Measurements from ENCODE around the gene LCK. TPM values are rescaled to one million over a fixed set of nuclear protein-coding genes. Genes with fewer than 3 reads are reported as not detected.

Gene LCK
- total and polyA plus RNA-seq, 9 of the 15 experiments (the other 6 are each of a cell fraction or from before 2014, with no cell fraction given): 0.04 to 0.47 (median 0.13) TPM; not detected in 6

DNA sequence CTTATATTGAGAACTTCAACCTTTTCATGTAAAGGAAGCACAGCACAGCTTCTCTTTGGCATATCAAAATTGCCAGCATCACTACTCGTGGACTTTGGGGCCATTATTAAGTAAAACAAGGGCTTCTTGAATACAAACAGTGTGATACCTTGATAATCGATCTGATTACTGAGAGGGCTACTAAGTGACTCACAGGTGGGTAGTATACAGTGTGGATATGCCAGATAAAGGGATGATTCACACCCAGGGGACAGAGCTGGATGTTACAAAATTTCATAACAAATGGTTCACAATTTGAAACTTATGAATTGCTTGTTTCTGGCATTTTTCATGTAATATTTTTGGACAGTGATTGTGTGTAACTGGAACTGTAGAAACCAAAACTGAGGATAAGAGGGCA is 56.3 kb downstream of the LCK start (continued):
- TF ChIP-seq, protein P1, sequence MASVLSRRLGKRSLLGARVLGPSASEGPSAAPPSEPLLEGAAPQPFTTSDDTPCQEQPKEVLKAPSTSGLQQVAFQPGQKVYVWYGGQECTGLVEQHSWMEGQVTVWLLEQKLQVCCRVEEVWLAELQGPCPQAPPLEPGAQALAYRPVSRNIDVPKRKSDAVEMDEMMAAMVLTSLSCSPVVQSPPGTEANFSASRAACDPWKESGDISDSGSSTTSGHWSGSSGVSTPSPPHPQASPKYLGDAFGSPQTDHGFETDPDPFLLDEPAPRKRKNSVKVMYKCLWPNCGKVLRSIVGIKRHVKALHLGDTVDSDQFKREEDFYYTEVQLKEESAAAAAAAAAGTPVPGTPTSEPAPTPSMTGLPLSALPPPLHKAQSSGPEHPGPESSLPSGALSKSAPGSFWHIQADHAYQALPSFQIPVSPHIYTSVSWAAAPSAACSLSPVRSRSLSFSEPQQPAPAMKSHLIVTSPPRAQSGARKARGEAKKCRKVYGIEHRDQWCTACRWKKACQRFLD (CRISPR knock-in tag; IDR thresholded peaks at IDR 0.05): no peak
- TF ChIP-seq TCF7L2 (IDR thresholded peaks at IDR 0.05; ENCODE audit: low read depth, low read length) (no peak), ZNF282 (CRISPR knock-in tag; IDR thresholded peaks at IDR 0.05) (no peak), GATAD2A (IDR thresholded peaks at IDR 0.05) (no peak), SMC3 (conservative IDR thresholded peaks at IDR 0.05; ENCODE audit: insufficient read depth, low read depth, low read length) (no peak), SRSF7 (optimal IDR thresholded peaks at IDR 0.05; ENCODE audit: low read depth, low read length) (no peak), KDM2B (CRISPR knock-in tag; IDR thresholded peaks at IDR 0.05) (no peak), ATF7 (IDR thresholded peaks at IDR 0.05) (no peak), TAF7 (tag; IDR thresholded peaks at IDR 0.05) (no peak), CC2D1A (IDR thresholded peaks at IDR 0.05) (no peak), CBFA2T2 (conservative IDR thresholded peaks at IDR 0.05) (peak; percentile 62), ZNF830 (CRISPR knock-in tag; IDR thresholded peaks at IDR 0.05) (no peak), SAP30 (IDR thresholded peaks at IDR 0.05; ENCODE audit: borderline replicate concordance, insufficient read depth, low read depth, low read length, poor library complexity, severe bottlenecking) (no peak), ZNF133 (CRISPR knock-in tag; IDR thresholded peaks at IDR 0.05) (no peak), SMARCC2 (IDR thresholded peaks at IDR 0.05; ENCODE audit: low read depth) (peak; percentile 94), NEUROD1 (IDR thresholded peaks at IDR 0.05; ENCODE audit: borderline replicate concordance, low read depth, low read length, partially characterized antibody) (peak; percentile 77), SAFB (IDR thresholded peaks at IDR 0.05; ENCODE audit: borderline replicate concordance, low read depth, low read length) (no peak), KLF16 (IDR thresholded peaks at IDR 0.05) (no peak), ETV6 (IDR thresholded peaks at IDR 0.05; ENCODE audit: borderline replicate concordance in 1 of 2, low read depth in 2 of 2, low read length in 1 of 2) (no peak), ETV6 (CRISPR knock-in tag; IDR thresholded peaks at IDR 0.05; ENCODE audit: borderline replicate concordance) (no peak), ZKSCAN8 (CRISPR knock-in tag; IDR thresholded peaks at IDR 0.05) (no peak), SRF (CRISPR knock-in tag; IDR thresholded peaks at IDR 0.05) (no peak), ZNF232 (CRISPR knock-in tag; IDR thresholded peaks at IDR 0.05) (no peak), RB1 (IDR thresholded peaks at IDR 0.05; ENCODE audit: low read depth) (no peak), SOX6 (IDR thresholded peaks at IDR 0.05) (peak; percentile 84), MEF2D (tag; conservative IDR thresholded peaks at IDR 0.05; ENCODE audit: low read depth) (no peak), NFATC3 (IDR thresholded peaks at IDR 0.05) (no peak)
- TF ChIP-seq, protein P2, sequence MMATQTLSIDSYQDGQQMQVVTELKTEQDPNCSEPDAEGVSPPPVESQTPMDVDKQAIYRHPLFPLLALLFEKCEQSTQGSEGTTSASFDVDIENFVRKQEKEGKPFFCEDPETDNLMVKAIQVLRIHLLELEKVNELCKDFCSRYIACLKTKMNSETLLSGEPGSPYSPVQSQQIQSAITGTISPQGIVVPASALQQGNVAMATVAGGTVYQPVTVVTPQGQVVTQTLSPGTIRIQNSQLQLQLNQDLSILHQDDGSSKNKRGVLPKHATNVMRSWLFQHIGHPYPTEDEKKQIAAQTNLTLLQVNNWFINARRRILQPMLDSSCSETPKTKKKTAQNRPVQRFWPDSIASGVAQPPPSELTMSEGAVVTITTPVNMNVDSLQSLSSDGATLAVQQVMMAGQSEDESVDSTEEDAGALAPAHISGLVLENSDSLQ (IDR thresholded peaks at IDR 0.05): 0 out of 2 replicates have a peak, but pooled peaks have one; percentile 12
- TF ChIP-seq, protein P3, sequence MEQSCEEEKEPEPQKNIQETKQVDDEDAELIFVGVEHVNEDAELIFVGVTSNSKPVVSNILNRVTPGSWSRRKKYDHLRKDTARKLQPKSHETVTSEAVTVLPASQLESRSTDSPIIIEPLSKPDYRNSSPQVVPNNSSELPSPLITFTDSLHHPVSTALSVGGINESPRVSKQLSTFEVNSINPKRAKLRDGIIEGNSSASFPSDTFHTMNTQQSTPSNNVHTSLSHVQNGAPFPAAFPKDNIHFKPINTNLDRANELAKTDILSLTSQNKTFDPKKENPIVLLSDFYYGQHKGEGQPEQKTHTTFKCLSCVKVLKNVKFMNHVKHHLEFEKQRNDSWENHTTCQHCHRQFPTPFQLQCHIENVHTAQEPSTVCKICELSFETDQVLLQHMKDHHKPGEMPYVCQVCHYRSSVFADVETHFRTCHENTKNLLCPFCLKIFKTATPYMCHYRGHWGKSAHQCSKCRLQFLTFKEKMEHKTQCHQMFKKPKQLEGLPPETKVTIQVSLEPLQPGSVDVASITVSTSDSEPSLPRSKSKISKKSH (CRISPR knock-in tag; IDR thresholded peaks at IDR 0.05): no peak

All from K562 (cell line).